Gastrocnemius medialis (tissue), 4 donors: ENCODE data around the gene KRT78. TPM values are rescaled to one million over a fixed set of nuclear protein-coding genes. Genes with fewer than 3 reads are reported as not detected.

Experiments used
- ATAC-seq, 2 donors: fragments of 150-250 bp; one replicate each; pipeline ENCODE4 v1.9.1; 2016
- DNase-seq, 2 donors: peaks; one replicate each; pipeline ENCODE4 v3.0.0-alpha.2; 2019
- H3K27ac ChIP-seq, 4 donors: fragments of 200-600 bp; sonication (generic); 1 replicate in 1 of 4; 2 replicates in 3 of 4; pipeline ENCODE4 v1.5.1; 2016 to 2018; ENCODE audit warnings: mild to moderate bottlenecking in 2 of 4, moderate library complexity in 1 of 4
- H3K27me3 ChIP-seq, 3 donors: fragments of 200-600 bp; sonication (generic) in 2 of 3; 1 replicate in 1 of 3; 2 replicates in 2 of 3; pipeline versions ENCODE4 v1.5.1 to v1.6.0; 2016 to 2019; ENCODE audit warnings: mild to moderate bottlenecking in 1 of 3, moderate library complexity in 1 of 3
- H3K36me3 ChIP-seq, 2 donors: fragments of 200-600 bp; sonication (generic) in 1 of 2; one replicate each; pipeline ENCODE4 v1.5.1; 2017 to 2018
- H3K4me1 ChIP-seq, 2 donors: fragments of 200-600 bp; sonication (generic) in 1 of 2; one replicate each; pipeline ENCODE4 v1.5.1; 2016 to 2017; ENCODE audit warnings: mild to moderate bottlenecking in 2 of 2
- H3K4me3 ChIP-seq, 4 donors: fragments of 200-600 bp; sonication (generic) in 3 of 4; 1 replicate in 1 of 4; 2 replicates in 3 of 4; pipeline ENCODE4 v1.5.1; 2016 to 2019; ENCODE audit warnings: mild to moderate bottlenecking in 2 of 4
- H3K9me3 ChIP-seq, 3 donors: fragments of 200-600 bp; sonication (generic) in 2 of 3; 1 replicate in 1 of 3; 2 replicates in 2 of 3; pipeline ENCODE4 v1.5.1; 2016 to 2019
- POLR2A ChIP-seq, 2 donors: fragments of 450-650 bp; IDR thresholded peaks; one replicate each; pipeline ENCODE4 v1.6.1; 2017; ENCODE audit warnings: antibody characterized with exemption in 2 of 2, mild to moderate bottlenecking in 2 of 2, moderate library complexity in 2 of 2
- in situ Hi-C, 4 donors: fragments of 200-750 bp; cut with MboI; loops; one replicate each; pipeline versions ENCODE4 v1.15.0 to v1.8.0; 2017; ENCODE audit warnings: low sequenced_read_pairs in 4 of 4
- intact Hi-C: fragments of 100-400 bp; cut with DNase I; formaldehyde crosslinking; loops from one replicate; pipeline ENCODE4 v1.15.1; 2023; ENCODE audit warnings: low total_unique reads
- total RNA-seq, 4 donors: library from RNA; depleted of rRNA; stranded (reverse); fragments of >200 nt; gene quantifications; one replicate each; pipeline versions ENCODE4 v1.1.0 to v1.2.3, GENCODE V29; 2016
- TF ChIP-seq, protein P1 (sequence below), 5 experiments: fragments of 450-650 bp in 3 of 5; fragments of 200-600 bp in 2 of 5; sonication (generic) in 2 of 5; IDR thresholded peaks in 4 of 5; conservative IDR thresholded peaks in 1 of 5; 1 replicate in 4 of 5; 2 replicates in 1 of 5; pipeline ENCODE4 v1.5.1; 2016 to 2019; ENCODE audit warnings: antibody characterized with exemption in 5 of 5, mild to moderate bottlenecking in 3 of 5, moderate library complexity in 3 of 5

The KRT78 gene
- total RNA-seq, 4 donors from 2014 or later = not detected

DNA sequence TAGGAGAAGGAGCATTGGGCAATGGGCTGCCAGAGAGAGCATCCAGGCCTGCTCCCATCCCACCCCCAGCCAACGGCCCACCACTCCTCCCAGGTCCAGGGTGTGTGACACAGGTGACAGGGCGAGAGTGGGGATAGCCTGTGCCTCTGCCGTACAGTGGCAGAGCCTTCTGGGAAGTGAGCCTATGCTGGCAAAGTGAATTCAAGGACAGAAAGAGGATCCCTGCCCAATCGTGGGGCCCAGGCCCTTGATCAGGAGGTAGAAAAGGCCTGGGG is 14.1 kb downstream of the KRT78 start:
- Histone ChIP-seq H3K27ac (no peak overlapping the region), H3K36me3 (no peaks in the 10 kb centered on the region), H3K9me3 (no peaks in the 10 kb centered on the region), H3K4me3 (no peak overlapping the region), H3K4me1 (no peaks in the 10 kb centered on the region), H3K27me3 (peaks cover 0 to 2% (median 0%) of the 10 kb centered on the region in 3 donors)
- TF ChIP-seq, protein P1, sequence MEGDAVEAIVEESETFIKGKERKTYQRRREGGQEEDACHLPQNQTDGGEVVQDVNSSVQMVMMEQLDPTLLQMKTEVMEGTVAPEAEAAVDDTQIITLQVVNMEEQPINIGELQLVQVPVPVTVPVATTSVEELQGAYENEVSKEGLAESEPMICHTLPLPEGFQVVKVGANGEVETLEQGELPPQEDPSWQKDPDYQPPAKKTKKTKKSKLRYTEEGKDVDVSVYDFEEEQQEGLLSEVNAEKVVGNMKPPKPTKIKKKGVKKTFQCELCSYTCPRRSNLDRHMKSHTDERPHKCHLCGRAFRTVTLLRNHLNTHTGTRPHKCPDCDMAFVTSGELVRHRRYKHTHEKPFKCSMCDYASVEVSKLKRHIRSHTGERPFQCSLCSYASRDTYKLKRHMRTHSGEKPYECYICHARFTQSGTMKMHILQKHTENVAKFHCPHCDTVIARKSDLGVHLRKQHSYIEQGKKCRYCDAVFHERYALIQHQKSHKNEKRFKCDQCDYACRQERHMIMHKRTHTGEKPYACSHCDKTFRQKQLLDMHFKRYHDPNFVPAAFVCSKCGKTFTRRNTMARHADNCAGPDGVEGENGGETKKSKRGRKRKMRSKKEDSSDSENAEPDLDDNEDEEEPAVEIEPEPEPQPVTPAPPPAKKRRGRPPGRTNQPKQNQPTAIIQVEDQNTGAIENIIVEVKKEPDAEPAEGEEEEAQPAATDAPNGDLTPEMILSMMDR (IDR thresholded peaks at IDR 0.05 in 4 of 5, conservative IDR thresholded peaks at IDR 0.05 in 1 of 5) = no peak
- TF ChIP-seq POLR2A (IDR thresholded peaks at IDR 0.05) = no peak
- in situ Hi-C loops (no loop called here), intact Hi-C loops (no loop called here)
- ATAC-seq (no peak), DNase-seq (no peak)

DNA sequence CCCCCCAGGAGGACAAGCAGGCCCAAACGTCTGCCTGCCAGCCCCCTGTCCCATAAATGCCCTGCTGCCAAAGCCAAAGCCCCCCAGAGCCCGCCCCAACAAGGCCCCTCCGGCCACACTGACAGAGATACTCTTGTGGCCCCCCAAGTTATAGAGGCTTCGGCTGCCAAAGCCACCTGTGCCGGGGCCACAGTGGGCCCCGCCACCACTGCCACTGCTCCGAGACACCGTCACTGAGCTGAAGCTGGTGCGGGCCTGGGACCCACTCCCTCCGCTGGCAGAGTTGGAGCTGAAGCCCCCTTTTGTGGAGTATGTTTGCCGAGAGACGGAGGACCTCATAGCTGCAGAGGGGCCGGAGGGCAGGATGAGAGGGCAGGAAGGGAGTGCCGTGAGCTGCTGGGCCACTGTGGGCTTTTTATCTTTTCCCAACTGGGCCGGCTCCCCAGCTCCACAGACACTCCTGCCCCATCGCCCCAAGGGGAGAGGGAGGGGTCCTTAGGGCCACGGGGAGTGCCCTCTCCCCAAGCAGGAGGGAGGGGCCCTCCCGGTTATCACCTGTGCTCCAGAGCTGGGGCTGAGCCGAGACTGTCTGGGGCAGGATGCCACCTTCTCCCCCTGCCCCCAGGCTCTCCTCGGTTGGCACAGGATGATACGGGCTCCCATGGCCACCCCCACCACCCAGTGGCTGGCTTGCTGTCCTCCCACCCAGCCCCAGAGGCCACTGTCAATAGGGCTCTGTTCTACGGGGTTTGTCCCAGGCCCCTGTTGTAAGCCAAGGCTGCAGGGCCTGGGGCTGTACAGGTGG is 14.7 kb downstream of the KRT78 start, which contains the start of gene KRT79:
TSS of gene KRT79 (minus strand) at position 390 of the 805 bp plus-strand sequence. CDS start at position 339, 51 bp downstream.
- Histone ChIP-seq H3K4me1 (no peaks in the 10 kb centered on the region), H3K27me3 (peaks cover 0 to 2% (median 0%) of the 10 kb centered on the region in 3 donors), H3K36me3 (no peaks in the 10 kb centered on the region), H3K4me3 (no peak within 1 kb of the TSS), H3K27ac (no peak within 1 kb of the TSS), H3K9me3 (no peaks in the 10 kb centered on the region)
- no peak for TF ChIP-seq POLR2A (IDR thresholded peaks at IDR 0.05)
- TF ChIP-seq, protein P1 (IDR thresholded peaks at IDR 0.05 in 4 of 5, conservative IDR thresholded peaks at IDR 0.05 in 1 of 5) = no peak
- ATAC-seq (no peak), DNase-seq (no peak)
- intact Hi-C loops (no loop called here), in situ Hi-C loops (no loop called here)

DNA sequence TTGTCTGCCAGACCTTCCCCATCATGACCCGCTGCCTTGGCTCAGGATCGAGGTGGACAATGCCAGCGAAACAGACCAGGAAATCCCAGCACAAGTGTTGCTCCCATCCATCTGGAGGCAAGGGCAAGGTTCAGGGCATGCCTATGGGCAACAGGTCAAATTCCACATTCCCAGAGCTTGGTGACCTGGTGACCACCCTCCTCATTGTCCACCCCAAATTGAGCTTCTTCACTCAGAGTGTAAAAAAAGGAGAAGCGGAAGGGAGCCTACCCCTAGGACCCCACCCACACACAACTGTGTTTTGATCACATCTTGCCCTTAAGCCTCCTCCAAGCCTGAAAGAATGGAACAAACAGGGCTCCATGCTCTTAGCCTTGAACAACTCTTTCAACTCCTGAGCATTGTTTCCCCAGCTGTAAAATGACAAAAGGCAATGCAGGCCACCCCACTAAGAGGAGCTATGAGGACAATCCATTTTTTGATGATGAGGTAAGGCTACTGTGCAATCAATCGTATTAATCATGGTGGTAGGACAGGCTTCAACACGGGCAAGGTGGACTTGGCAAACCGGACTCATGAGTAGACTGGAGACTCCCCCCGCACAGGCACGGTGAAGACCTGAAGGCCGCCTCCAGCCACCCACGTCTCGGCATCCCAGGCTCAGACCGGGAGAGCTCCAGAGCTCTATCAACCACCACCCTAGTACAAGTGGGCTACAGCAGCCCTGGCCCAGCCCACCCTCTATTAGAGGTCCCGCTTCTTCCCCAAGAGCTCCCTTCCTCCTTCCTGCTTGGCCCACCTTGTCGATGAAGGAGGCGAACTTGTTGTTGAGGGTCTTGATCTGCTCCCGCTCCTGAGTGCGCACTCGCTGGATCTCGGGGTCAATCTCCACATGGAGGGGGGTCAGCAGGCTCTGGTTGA is 15.5 kb downstream of the KRT78 start:
- no peak overlapping the region for H3K4me3 ChIP-seq
- no peaks in the 10 kb centered on the region for H3K36me3 ChIP-seq
- no peak overlapping the region for H3K27ac ChIP-seq
- H3K4me1 ChIP-seq = no peaks in the 10 kb centered on the region
- in situ Hi-C loops = no loop called here
- no peak for TF ChIP-seq POLR2A (IDR thresholded peaks at IDR 0.05)
- TF ChIP-seq, protein P1 (IDR thresholded peaks at IDR 0.05 in 4 of 5, conservative IDR thresholded peaks at IDR 0.05 in 1 of 5) = no peak
- H3K27me3 ChIP-seq = peaks cover 0 to 2% (median 0%) of the 10 kb centered on the region in 3 donors
- DNase-seq = no peak
- intact Hi-C loops = no loop called here
- ATAC-seq = no peak
- no peaks in the 10 kb centered on the region for H3K9me3 ChIP-seq

DNA sequence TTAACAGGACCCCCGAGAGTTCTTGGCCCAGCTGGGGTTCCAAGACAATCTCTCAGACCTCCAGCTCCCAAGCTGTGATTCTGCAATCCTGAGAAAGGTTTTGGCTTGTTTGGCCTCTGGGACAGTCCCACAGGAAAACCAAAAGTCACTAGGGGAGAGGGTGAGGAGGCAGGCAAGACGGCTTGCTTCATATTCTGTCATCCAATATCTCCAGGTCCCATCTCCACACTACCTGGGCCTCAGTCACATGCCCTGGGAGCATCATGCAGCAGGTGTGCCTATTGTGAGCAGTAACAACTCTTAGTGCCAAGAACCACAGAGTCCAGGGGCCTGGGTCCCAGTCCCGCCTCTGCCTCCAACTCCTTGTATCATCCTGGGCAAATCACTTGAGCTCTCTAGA is 16.3 kb downstream of the KRT78 start:
- Histone ChIP-seq H3K4me3 (no peak overlapping the region), H3K4me1 (no peaks in the 10 kb centered on the region), H3K36me3 (no peaks in the 10 kb centered on the region), H3K9me3 (no peaks in the 10 kb centered on the region), H3K27ac (no peak overlapping the region), H3K27me3 (no peaks in the 10 kb centered on the region)
- no peak for ATAC-seq
- in situ Hi-C loops = no loop called here
- intact Hi-C loops = no loop called here
- DNase-seq = no peak
- TF ChIP-seq, protein P1 (IDR thresholded peaks at IDR 0.05 in 4 of 5, conservative IDR thresholded peaks at IDR 0.05 in 1 of 5) = no peak
- no peak for TF ChIP-seq POLR2A (IDR thresholded peaks at IDR 0.05)
